HFFc6 (cell line): ENCODE results near the gene DDX10. TPM values are rescaled to one million over a fixed set of nuclear protein-coding genes. Genes with fewer than 3 reads are reported as not detected.

Source experiments
- DNase-seq: peaks from one replicate; pipeline ENCODE4 v3.0.0-alpha.2; 2018
- H3K27ac Mint-ChIP-seq: 2 replicates; pipeline ENCODE4 v1.8.0; 2020; ENCODE audit warnings: mild to moderate bottlenecking, mixed read lengths
- H3K27me3 Mint-ChIP-seq: 2 replicates; pipeline ENCODE4 v1.8.0; 2021; ENCODE audit warnings: mild to moderate bottlenecking, moderate library complexity, mixed read lengths; ENCODE audit not compliant: insufficient read depth
- H3K36me3 Mint-ChIP-seq: 2 replicates; pipeline ENCODE4 v1.8.0; 2021; ENCODE audit warnings: low read depth, mixed read lengths
- H3K4me1 Mint-ChIP-seq: 2 replicates; pipeline ENCODE4 v1.8.0; 2020; ENCODE audit warnings: low read depth, mixed read lengths
- H3K4me3 Mint-ChIP-seq: 2 replicates; pipeline ENCODE4 v1.8.0; 2020; ENCODE audit warnings: mild to moderate bottlenecking, moderate library complexity, mixed read lengths
- H3K9me3 Mint-ChIP-seq: 2 replicates; pipeline ENCODE4 v1.8.0; 2020; ENCODE audit warnings: mild to moderate bottlenecking, mixed read lengths
- total RNA-seq, 6 experiments: library from RNA; stranded (reverse); fragmentation: NEBNext Ultra II Directional; extraction: Animal tissue kit (Norgen Biotek cat#: 25700); gene quantifications; 2 replicates in 1 of 6; 3 replicates in 5 of 6; pipeline ENCODE4 v1.2.3, GENCODE V29; 2021
- TF ChIP-seq, protein P1 (sequence below): fragments of 200-600 bp; sonication (generic); IDR thresholded peaks from 2 replicates; pipeline ENCODE4 v1.5.0; 2021; ENCODE audit warnings: antibody characterized with exemption, mild to moderate bottlenecking

The DDX10 gene
- total RNA-seq, 6 experiments from 2014 or later = 24.5 to 45.5 (median 33.5) TPM

DNA sequence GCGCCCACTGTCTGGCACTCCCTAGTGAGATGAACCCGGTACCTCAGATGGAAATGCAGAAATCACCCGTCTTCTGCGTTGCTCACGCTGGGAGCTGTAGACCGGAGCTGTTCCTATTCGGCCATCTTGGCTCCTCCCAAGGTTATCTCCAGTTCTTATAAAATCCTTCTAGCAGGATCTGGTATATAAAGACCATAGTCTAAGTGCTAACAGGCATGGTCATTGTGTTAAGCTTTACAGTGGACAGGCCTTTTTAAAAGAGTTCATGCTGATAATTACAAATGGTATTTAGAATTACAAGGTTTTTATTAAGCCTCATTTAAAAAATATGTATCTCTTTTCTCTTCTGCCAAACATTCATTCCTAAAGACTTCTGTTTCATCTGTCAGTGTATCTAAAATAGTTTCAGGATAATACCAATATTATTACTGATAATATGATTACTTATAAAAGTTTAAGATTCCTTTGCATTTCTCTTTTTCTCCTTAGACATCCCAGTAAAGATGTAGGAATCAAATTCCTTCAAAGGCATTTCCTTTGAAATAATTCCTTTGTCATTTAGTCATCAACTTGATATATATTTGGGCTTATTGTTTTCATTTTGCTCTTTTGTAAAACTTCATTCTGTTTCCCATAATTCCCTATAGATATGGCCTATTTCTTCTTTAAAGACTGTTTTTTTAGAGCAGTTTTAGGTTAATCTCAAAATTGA lies 20.7 kb downstream of the DDX10 start:
- TF ChIP-seq, protein P1, sequence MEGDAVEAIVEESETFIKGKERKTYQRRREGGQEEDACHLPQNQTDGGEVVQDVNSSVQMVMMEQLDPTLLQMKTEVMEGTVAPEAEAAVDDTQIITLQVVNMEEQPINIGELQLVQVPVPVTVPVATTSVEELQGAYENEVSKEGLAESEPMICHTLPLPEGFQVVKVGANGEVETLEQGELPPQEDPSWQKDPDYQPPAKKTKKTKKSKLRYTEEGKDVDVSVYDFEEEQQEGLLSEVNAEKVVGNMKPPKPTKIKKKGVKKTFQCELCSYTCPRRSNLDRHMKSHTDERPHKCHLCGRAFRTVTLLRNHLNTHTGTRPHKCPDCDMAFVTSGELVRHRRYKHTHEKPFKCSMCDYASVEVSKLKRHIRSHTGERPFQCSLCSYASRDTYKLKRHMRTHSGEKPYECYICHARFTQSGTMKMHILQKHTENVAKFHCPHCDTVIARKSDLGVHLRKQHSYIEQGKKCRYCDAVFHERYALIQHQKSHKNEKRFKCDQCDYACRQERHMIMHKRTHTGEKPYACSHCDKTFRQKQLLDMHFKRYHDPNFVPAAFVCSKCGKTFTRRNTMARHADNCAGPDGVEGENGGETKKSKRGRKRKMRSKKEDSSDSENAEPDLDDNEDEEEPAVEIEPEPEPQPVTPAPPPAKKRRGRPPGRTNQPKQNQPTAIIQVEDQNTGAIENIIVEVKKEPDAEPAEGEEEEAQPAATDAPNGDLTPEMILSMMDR = no peak
- H3K27ac Mint-ChIP-seq = peak overlapping the region; percentile 77

DNA sequence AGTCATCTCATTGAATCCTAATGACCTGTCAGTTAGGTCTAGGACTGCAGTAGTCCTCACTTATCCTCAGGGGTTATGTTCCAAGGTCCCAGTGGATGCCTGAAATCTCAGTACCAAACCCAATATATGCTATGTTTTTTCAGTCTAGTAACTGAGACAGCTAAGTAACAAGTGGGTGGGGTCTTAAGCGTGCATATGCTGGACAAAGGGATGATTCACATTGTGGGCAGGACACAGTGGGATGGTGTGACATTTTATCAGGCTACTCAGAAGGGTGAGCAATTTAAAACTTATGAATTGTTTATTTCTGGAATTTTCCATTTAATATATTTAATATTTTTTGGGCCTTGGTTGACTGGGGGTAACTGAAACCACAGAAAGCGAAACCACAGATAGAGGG lies 29.0 kb downstream of the DDX10 start:
- peak; percentile 43 for DNase-seq
- peak overlapping the region; percentile 9; the same call in 1 of the 2 replicates for H3K4me3 Mint-ChIP-seq
- TF ChIP-seq, protein P1 = no peak
- peaks cover 47% of the 10 kb centered on the region for H3K36me3 Mint-ChIP-seq
- no peaks in the 10 kb centered on the region for H3K9me3 Mint-ChIP-seq
- no peaks in the 10 kb centered on the region for H3K27me3 Mint-ChIP-seq
- H3K4me1 Mint-ChIP-seq = peaks cover 54% of the 10 kb centered on the region
- peak overlapping the region; percentile 73 for H3K27ac Mint-ChIP-seq

More for the DNA sequence above, 20.7 kb downstream of the DDX10 start:
- Mint-ChIP-seq H3K36me3 (peaks cover 48% of the 10 kb centered on the region), H3K4me3 (peak overlapping the region; percentile 45; the same call in 1 of the 2 replicates), H3K9me3 (no peaks in the 10 kb centered on the region), H3K27me3 (no peaks in the 10 kb centered on the region), H3K4me1 (peaks cover 24% of the 10 kb centered on the region)
- no peak for DNase-seq

DNA sequence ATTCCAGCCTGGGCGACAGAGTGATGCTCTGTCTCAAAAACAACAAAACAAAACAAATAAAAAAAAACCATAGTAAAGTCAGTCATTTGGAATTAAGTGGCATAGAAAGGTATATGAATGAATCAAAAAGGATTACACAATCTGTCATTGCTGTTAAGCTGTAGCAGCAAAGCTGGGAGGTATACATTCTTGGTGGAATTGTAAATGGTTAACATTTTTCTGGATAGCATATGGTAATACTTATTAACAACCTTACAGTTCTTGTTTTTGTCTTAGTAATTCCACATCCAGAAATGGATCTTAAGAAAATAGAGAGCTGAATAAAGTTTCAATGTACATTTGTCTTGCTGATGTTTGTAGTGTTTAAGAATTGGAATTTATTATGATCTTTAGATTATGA lies 30.0 kb downstream of the DDX10 start:
- TF ChIP-seq, protein P1 = no peak
- no peaks in the 10 kb centered on the region for H3K9me3 Mint-ChIP-seq
- H3K27me3 Mint-ChIP-seq = no peaks in the 10 kb centered on the region
- peaks cover 63% of the 10 kb centered on the region for H3K4me1 Mint-ChIP-seq
- H3K4me3 Mint-ChIP-seq = no peak overlapping the region
- DNase-seq = no peak
- peaks cover 37% of the 10 kb centered on the region for H3K36me3 Mint-ChIP-seq
- H3K27ac Mint-ChIP-seq = peak overlapping the region; percentile 73

DNA sequence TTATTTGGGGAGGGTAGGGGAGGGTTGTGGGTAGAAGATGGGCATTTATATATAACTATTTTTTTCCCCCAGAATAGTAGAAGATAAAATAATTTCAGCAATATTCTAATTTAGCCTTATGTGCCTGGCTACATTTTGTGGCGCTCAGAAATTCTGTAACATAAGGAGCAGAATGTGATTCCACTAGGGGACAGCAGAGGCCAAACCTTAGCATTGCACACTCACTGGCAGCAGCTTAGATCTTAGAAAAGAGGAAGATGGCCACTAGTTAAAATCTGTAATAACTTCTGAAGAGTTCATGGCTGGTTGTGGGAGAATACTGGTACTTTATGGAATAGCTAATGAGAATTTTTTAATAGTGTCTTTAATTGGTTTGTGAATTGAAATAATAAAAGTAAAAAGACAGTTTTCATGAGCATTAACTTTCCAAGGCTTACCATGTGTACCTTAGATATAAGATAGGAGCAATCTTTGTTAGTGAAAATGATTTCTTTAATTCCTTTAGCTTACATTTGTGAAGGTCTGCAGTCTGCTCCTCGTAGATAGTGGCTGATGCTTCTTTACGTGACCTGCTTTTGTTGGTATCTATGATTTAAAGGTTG lies 33.1 kb downstream of the DDX10 start:
- Mint-ChIP-seq H3K27ac (no peak overlapping the region), H3K4me1 (peaks cover 71% of the 10 kb centered on the region), H3K36me3 (peaks cover 30% of the 10 kb centered on the region), H3K9me3 (no peaks in the 10 kb centered on the region), H3K4me3 (no peak overlapping the region), H3K27me3 (no peaks in the 10 kb centered on the region)
- TF ChIP-seq, protein P1 = peak; percentile 96
- DNase-seq = peak; percentile 59

DNA sequence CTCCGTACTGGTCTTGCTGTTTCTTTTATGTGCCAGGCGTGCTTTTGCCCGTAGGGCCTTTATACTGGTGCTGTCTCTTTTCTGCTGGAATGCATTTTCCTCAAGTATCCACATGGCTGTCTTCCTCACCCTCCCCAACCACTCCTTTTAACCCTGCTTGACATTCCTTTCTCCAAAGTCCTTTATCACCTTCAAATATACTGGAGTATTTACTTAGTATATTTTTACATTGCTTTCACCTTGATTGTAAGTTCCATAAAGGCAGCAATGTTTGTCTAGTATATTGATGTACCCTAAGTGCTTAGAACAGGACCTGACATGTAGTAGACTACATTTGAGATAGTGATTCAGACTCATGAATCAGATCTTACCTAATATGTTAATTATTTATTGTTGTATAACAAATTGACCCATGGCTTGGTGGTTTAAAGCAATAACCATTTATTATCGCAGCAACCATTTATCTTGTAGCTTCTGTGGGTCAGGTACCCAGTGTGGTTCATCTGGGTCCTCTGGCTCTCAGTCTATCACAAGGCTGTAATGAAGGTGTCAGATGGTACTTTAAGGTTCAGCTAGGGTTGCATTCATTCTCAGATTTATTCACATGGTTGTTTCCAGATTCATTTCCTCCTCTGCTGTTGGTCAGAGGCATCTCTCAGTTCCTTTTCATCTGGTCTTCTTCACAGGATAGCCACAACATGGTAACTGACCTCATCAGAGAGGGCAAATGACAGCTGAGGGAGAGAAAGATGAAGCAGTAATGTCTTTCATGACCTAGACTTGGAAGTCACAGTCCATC lies 34.2 kb downstream of the DDX10 start:
- H3K4me1 Mint-ChIP-seq = peaks cover 68% of the 10 kb centered on the region
- H3K27ac Mint-ChIP-seq = peak overlapping the region; percentile 62
- H3K36me3 Mint-ChIP-seq = peaks cover 31% of the 10 kb centered on the region
- no peaks in the 10 kb centered on the region for H3K27me3 Mint-ChIP-seq
- no peak overlapping the region for H3K4me3 Mint-ChIP-seq
- TF ChIP-seq, protein P1 = no peak
- H3K9me3 Mint-ChIP-seq = no peaks in the 10 kb centered on the region
- DNase-seq = no peak
